Measurements from ENCODE around the gene MAG. TPM values are rescaled to one million over a fixed set of nuclear protein-coding genes. Genes with fewer than 3 reads are reported as not detected.

MAG gene
- total RNA-seq, 1 donor from 2014 or later, result not detected

- no peaks in the 10 kb centered on the region for H3K4me1 Mint-ChIP-seq
- H3K27ac Mint-ChIP-seq (ENCODE audit: unreplicated experiment), result no peak overlapping the region
- H3K4me3 Mint-ChIP-seq, result no peak overlapping the region
- H3K27me3 Mint-ChIP-seq (ENCODE audit: low read depth), result peaks cover 15% of the 10 kb centered on the region
- no peak for DNase-seq (ENCODE audit: low read depth, low spot score)
- no peaks in the 10 kb centered on the region for H3K9me3 Mint-ChIP-seq
- TF ChIP-seq, protein P1, sequence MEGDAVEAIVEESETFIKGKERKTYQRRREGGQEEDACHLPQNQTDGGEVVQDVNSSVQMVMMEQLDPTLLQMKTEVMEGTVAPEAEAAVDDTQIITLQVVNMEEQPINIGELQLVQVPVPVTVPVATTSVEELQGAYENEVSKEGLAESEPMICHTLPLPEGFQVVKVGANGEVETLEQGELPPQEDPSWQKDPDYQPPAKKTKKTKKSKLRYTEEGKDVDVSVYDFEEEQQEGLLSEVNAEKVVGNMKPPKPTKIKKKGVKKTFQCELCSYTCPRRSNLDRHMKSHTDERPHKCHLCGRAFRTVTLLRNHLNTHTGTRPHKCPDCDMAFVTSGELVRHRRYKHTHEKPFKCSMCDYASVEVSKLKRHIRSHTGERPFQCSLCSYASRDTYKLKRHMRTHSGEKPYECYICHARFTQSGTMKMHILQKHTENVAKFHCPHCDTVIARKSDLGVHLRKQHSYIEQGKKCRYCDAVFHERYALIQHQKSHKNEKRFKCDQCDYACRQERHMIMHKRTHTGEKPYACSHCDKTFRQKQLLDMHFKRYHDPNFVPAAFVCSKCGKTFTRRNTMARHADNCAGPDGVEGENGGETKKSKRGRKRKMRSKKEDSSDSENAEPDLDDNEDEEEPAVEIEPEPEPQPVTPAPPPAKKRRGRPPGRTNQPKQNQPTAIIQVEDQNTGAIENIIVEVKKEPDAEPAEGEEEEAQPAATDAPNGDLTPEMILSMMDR (conservative IDR thresholded peaks at IDR 0.05), result no peak
- H3K36me3 Mint-ChIP-seq (ENCODE audit: low read depth), result no peaks in the 10 kb centered on the region
Observed at GRCh38 chr19:35363001-35363590, 71.1 kb downstream of the MAG start.

Small RNA genes lying within 50 kb of the gene (microRNA-seq; reads per million reads assigned to microRNA genes)
- not detected for gene MIR5196

Other genes with a start within 250 kb of the MAG start
- gene FXYD3, start 176.3 kb upstream of the MAG start, total RNA-seq, result 2.5 and 2.8 TPM in 2 replicates
- gene LGI4, start 157.1 kb upstream of the MAG start, total RNA-seq, result 15.9 and 16.1 TPM in 2 replicates
- 4.2 and 6.5 TPM in 2 replicates for gene FXYD1, start 153.3 kb upstream of the MAG start, total RNA-seq
- gene FXYD7, start 148.9 kb upstream of the MAG start, total RNA-seq, result 1.1 and 1.4 TPM in 2 replicates
- gene FXYD5, start 137.4 kb upstream of the MAG start, total RNA-seq, result 13.3 and 17.0 TPM in 2 replicates
- not detected in 2 replicates for gene FAM187B, start 63.4 kb upstream of the MAG start, total RNA-seq
- gene LSR, start 43.2 kb upstream of the MAG start, total RNA-seq, result 3.5 and 4.0 TPM in 2 replicates
- gene USF2, start 23.2 kb upstream of the MAG start, total RNA-seq, result 107 and 111 TPM in 2 replicates
- 0.47 and 0.57 TPM in 2 replicates for gene HAMP, start 9.6 kb upstream of the MAG start, total RNA-seq
- not detected in 2 replicates for gene CD22, start 37.0 kb downstream of the MAG start, total RNA-seq
- gene FFAR1, start 55.7 kb downstream of the MAG start, total RNA-seq, result not detected in 2 replicates
- gene FFAR3, start 66.3 kb downstream of the MAG start, total RNA-seq, result not detected in 2 replicates
- gene GPR42, start 78.9 kb downstream of the MAG start, total RNA-seq, result not detected in 2 replicates
- not detected in 2 replicates for gene FFAR2, start 156.1 kb downstream of the MAG start, total RNA-seq
- not detected in 2 replicates for gene KRTDAP, start 198.3 kb downstream of the MAG start, total RNA-seq
- gene DMKN, start 221.5 kb downstream of the MAG start, total RNA-seq, result not detected in 2 replicates
- 0.20 and 0.21 TPM in 2 replicates for gene SBSN, start 236.2 kb downstream of the MAG start, total RNA-seq
- gene GAPDHS, start 241.3 kb downstream of the MAG start, total RNA-seq, result not detected in 2 replicates

All from neural crest cell (in vitro differentiated cells).